ENCODE data around the gene NBAS. TPM values are rescaled to one million over a fixed set of nuclear protein-coding genes. Genes with fewer than 3 reads are reported as not detected.

NBAS gene
- total and polyA plus RNA-seq, 2 donors (not counting 3 experiments of a cell fraction or from before 2014, with no cell fraction given) = 29.4 to 43.0 TPM

GRCh38 chr2:15562354-15563031, 1.4 kb upstream of the NBAS start:
- Histone ChIP-seq H3K4me3 (replicated peaks in 1 of 3; ENCODE audit: insufficient read depth in 1 of 3, low read depth in 1 of 3, low read length in 3 of 3) (no peak overlapping the region), H3K9ac (replicated peaks; ENCODE audit: extremely low read depth, insufficient read depth, low read length) (no peak overlapping the region), H3K36me3 (ENCODE audit: control insufficient read depth in 2 of 2, extremely low read depth in 1 of 2, insufficient read depth in 2 of 2, low read length in 2 of 2) (no peaks in the 10 kb centered on the region), H3K9me1 (replicated peaks; ENCODE audit: control insufficient read depth, extremely low read depth, insufficient read depth, low read length) (no peaks in the 10 kb centered on the region), H3K9me3 (replicated peaks; ENCODE audit: control insufficient read depth, insufficient read depth, low read length) (no peaks in the 10 kb centered on the region), H3K27me3 (ENCODE audit: control insufficient read depth in 2 of 2, insufficient read depth in 2 of 2, low read length in 2 of 2) (no peaks in the 10 kb centered on the region), H4K20me1 (replicated peaks; ENCODE audit: control insufficient read depth, extremely low read depth, insufficient read depth, low read length) (peaks cover 2% of the 10 kb centered on the region), H3K79me2 (ENCODE audit: control insufficient read depth, insufficient read depth, low read length) (peaks cover 30% of the 10 kb centered on the region), H3K4me2 (ENCODE audit: insufficient read depth, low read length) (peak overlapping the region; percentile 99), H2AFZ (ENCODE audit: low read depth, low read length) (peak overlapping the region; percentile 100), H3K27ac (ENCODE audit: insufficient read depth, low read depth, low read length) (no peak overlapping the region), H3K4me1 (ENCODE audit: control insufficient read depth, extremely low read depth, insufficient read depth, low read length) (peaks cover 19% of the 10 kb centered on the region)
- CTCF ChIA-PET = interaction anchor here (0.7 to 3.8 kb wide), 4 partner anchors 10 to 25 kb away, joined by 5 to 87 read pairs (median 8); no protein-coding TSS in a partner anchor
- intact Hi-C loops (cut with micrococcal nuclease) = no loop called here
- TF ChIP-seq GATA2 (IDR thresholded peaks at IDR 0.05; ENCODE audit: insufficient read depth, insufficient read length, low read depth, low read length) (no peak), MAX (IDR thresholded peaks at IDR 0.05; ENCODE audit: insufficient read depth, insufficient read length) (no peak), MYC (IDR thresholded peaks at IDR 0.05; ENCODE audit: low read depth, low read length) (no peak), EZH2 (IDR thresholded peaks at IDR 0.05; ENCODE audit: borderline replicate concordance, low read depth, low read length, severe bottlenecking) (no peak)
- BruUV-seq (replicated peaks) = no TSS peak
- POLR2A ChIA-PET = no interaction called here
- no peak for FAIRE-seq
- dilution Hi-C loops (cut with MboI; ENCODE audit: extremely low pct_ligation_motif_present, low sequenced_read_pairs) = no loop called here
- no peak for DNase-seq (ENCODE audit: low read depth, low spot score)

- Histone ChIP-seq H4K20me1 (replicated peaks; ENCODE audit: control insufficient read depth, extremely low read depth, insufficient read depth, low read length) (peaks cover 2% of the 10 kb centered on the region), H3K9me1 (replicated peaks; ENCODE audit: control insufficient read depth, extremely low read depth, insufficient read depth, low read length) (no peaks in the 10 kb centered on the region), H3K9ac (replicated peaks; ENCODE audit: extremely low read depth, insufficient read depth, low read length) (peak overlapping the region; percentile 67), H3K9me3 (replicated peaks; ENCODE audit: control insufficient read depth, insufficient read depth, low read length) (no peaks in the 10 kb centered on the region), H3K79me2 (ENCODE audit: control insufficient read depth, insufficient read depth, low read length) (peaks cover 30% of the 10 kb centered on the region), H3K36me3 (ENCODE audit: control insufficient read depth in 2 of 2, extremely low read depth in 1 of 2, insufficient read depth in 2 of 2, low read length in 2 of 2) (no peaks in the 10 kb centered on the region), H3K4me3 (replicated peaks in 1 of 3; ENCODE audit: insufficient read depth in 1 of 3, low read depth in 1 of 3, low read length in 3 of 3) (peak overlapping the region; percentile 86 to 100 (median 93)), H3K27ac (ENCODE audit: insufficient read depth, low read depth, low read length) (peak overlapping the region; percentile 73), H3K27me3 (ENCODE audit: control insufficient read depth in 2 of 2, insufficient read depth in 2 of 2, low read length in 2 of 2) (no peaks in the 10 kb centered on the region), H3K4me1 (ENCODE audit: control insufficient read depth, extremely low read depth, insufficient read depth, low read length) (peaks cover 19% of the 10 kb centered on the region), H2AFZ (ENCODE audit: low read depth, low read length) (peak overlapping the region; percentile 100), H3K4me2 (ENCODE audit: insufficient read depth, low read length) (peak overlapping the region; percentile 99)
- DNase-seq (ENCODE audit: low read depth, low spot score) (peak; percentile 76), FAIRE-seq (no peak)
- BruUV-seq (replicated peaks) = TSS peak; percentile 60
- CTCF ChIA-PET = interaction anchor here (0.6 to 3.8 kb wide), 7 partner anchors 11 to 28 kb away, joined by 3 to 87 read pairs (median 5); no protein-coding TSS in a partner anchor
- POLR2A ChIA-PET = interaction anchor here (0.8 to 0.9 kb wide), 2 partner anchors 11 to 15 kb away, joined by 3 to 4 read pairs; no protein-coding TSS in a partner anchor
- dilution Hi-C loops (cut with MboI; ENCODE audit: extremely low pct_ligation_motif_present, low sequenced_read_pairs) (no loop called here), intact Hi-C loops (cut with micrococcal nuclease) (loop anchor here (1.0 to 2.0 kb wide), 5 partner anchors 18 to 391 kb away; no protein-coding TSS in a partner anchor)
- TF ChIP-seq MYC (IDR thresholded peaks at IDR 0.05; ENCODE audit: low read depth, low read length) (no peak), GATA2 (IDR thresholded peaks at IDR 0.05; ENCODE audit: insufficient read depth, insufficient read length, low read depth, low read length) (no peak), EZH2 (IDR thresholded peaks at IDR 0.05; ENCODE audit: borderline replicate concordance, low read depth, low read length, severe bottlenecking) (no peak), MAX (IDR thresholded peaks at IDR 0.05; ENCODE audit: insufficient read depth, insufficient read length) (no peak), CTCF (IDR thresholded peaks at IDR 0.05; ENCODE audit: extremely low read depth in 1 of 2, insufficient read depth in 1 of 2, low read depth in 1 of 2, low read length in 2 of 2) (no peak), POLR2AphosphoS5 (IDR thresholded peaks at IDR 0.05; ENCODE audit: insufficient read depth, low read depth, low read length) (no peak), JUN (IDR thresholded peaks at IDR 0.05; ENCODE audit: borderline replicate concordance, insufficient read depth, insufficient read length, low read depth) (no peak), POLR2A (IDR thresholded peaks at IDR 0.05; ENCODE audit: low read depth, low read length) (no peak), FOS (IDR thresholded peaks at IDR 0.05; ENCODE audit: borderline replicate concordance, insufficient read depth, low read length) (no peak)
Observed at GRCh38 chr2:15561574-15562344, 625 bp upstream of the NBAS start.

Data from endothelial cell of umbilical vein (primary cell).